Stimulated activated effector memory CD8-positive, alpha-beta T cell treated with anti-CD3 and anti-CD28 coated beads, Interleukin-12 subunit alpha, Interleukin-12 subunit beta, amount 100 ng/mL, for 72 hours (primary cell): ENCODE measurements around the gene HABP2.

ENCODE experiments used
- ATAC-seq: fragments of 150-1000 bp; cut with Tn5 transposase; 2 replicates; pipeline ENCODE4 v1.10.0; 2021
- DNase-seq, 2 donors: peaks; one replicate each; pipeline ENCODE4 v3.0.0; 2021 to 2022; ENCODE audit warnings: low spot score in 2 of 2
- H3K27ac Mint-ChIP-seq: one replicate; pipeline ENCODE4 v1.8.0; 2022; ENCODE audit warnings: mild to moderate bottlenecking, mixed read lengths
- H3K36me3 Mint-ChIP-seq: one replicate; pipeline ENCODE4 v1.8.0; 2022; ENCODE audit warnings: mild to moderate bottlenecking, mixed read lengths
- H3K4me1 Mint-ChIP-seq: one replicate; pipeline ENCODE4 v1.8.0; 2022; ENCODE audit warnings: mixed read lengths
- H3K4me3 Mint-ChIP-seq: one replicate; pipeline ENCODE4 v1.8.0; 2022; ENCODE audit warnings: mild to moderate bottlenecking, mixed read lengths
- H3K9me3 Mint-ChIP-seq: one replicate; pipeline ENCODE4 v1.8.0; 2022; ENCODE audit warnings: mixed read lengths

HABP2 gene

GRCh38 chr10:113552701-113553100 lies at the start of gene HABP2:
Gene HABP2, plus strand, starts transcription at chr10:113553053. Its CDS starts 69 bp downstream, at chr10:113553122.
- ATAC-seq, result no peak
- H3K27ac Mint-ChIP-seq, result no peak within 1 kb of the TSS

GRCh38 chr10:113503930-113504329 lies 48.9 kb upstream of the HABP2 start:
- DNase-seq, result no peak
- no peak overlapping the region for H3K27ac Mint-ChIP-seq
- no peak overlapping the region for H3K4me3 Mint-ChIP-seq
- H3K4me1 Mint-ChIP-seq, result no peaks in the 10 kb centered on the region
- H3K9me3 Mint-ChIP-seq, result no peaks in the 10 kb centered on the region
- no peak for ATAC-seq
- H3K36me3 Mint-ChIP-seq, result no peaks in the 10 kb centered on the region

More at GRCh38 chr10:113552701-113553100, at the start of gene HABP2:
- DNase-seq, result no peak
- Mint-ChIP-seq H3K4me3 (no peak within 1 kb of the TSS), H3K9me3 (no peaks in the 10 kb centered on the region), H3K36me3 (no peaks in the 10 kb centered on the region), H3K4me1 (no peaks in the 10 kb centered on the region)

DNA sequence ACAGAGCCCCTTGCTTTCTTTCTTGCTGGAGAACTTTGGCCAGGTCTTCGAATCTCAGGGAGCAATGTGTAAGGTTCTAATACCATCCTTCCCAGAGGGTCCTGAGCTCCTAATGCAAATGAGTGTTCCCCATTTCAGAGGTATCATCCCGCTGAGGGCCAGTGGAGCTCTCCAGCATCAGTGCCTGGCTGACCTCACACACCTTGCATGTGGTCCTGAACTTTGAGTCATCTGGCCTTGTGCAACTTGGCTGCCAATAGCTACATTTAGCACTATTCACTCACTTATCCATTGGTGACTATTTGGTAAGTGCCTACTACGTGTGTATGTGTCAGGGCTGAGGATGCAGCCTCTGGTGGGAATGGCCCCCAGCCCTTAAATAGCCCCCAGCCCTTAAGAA lies 48.4 kb upstream of the HABP2 start:
- ATAC-seq (no peak), DNase-seq (no peak)
- H3K4me1 Mint-ChIP-seq, result no peaks in the 10 kb centered on the region
- no peak overlapping the region for H3K4me3 Mint-ChIP-seq
- no peaks in the 10 kb centered on the region for H3K36me3 Mint-ChIP-seq
- H3K27ac Mint-ChIP-seq, result no peak overlapping the region
- no peaks in the 10 kb centered on the region for H3K9me3 Mint-ChIP-seq

GRCh38 chr10:113506476-113506875 lies 46.4 kb upstream of the HABP2 start:
- Mint-ChIP-seq H3K9me3 (peaks cover under 1% of the 10 kb centered on the region), H3K4me1 (no peaks in the 10 kb centered on the region), H3K4me3 (no peak overlapping the region), H3K27ac (no peak overlapping the region), H3K36me3 (no peaks in the 10 kb centered on the region)
- ATAC-seq, result no peak
- no peak for DNase-seq

- peaks cover 6% of the 10 kb centered on the region for H3K9me3 Mint-ChIP-seq
- H3K36me3 Mint-ChIP-seq, result no peaks in the 10 kb centered on the region
- no peak overlapping the region for H3K27ac Mint-ChIP-seq
- H3K4me1 Mint-ChIP-seq, result no peaks in the 10 kb centered on the region
- ATAC-seq (no peak), DNase-seq (no peak)
- H3K4me3 Mint-ChIP-seq, result no peak overlapping the region
Observed at GRCh38 chr10:113511419-113511818, 41.4 kb upstream of the HABP2 start.

DNA sequence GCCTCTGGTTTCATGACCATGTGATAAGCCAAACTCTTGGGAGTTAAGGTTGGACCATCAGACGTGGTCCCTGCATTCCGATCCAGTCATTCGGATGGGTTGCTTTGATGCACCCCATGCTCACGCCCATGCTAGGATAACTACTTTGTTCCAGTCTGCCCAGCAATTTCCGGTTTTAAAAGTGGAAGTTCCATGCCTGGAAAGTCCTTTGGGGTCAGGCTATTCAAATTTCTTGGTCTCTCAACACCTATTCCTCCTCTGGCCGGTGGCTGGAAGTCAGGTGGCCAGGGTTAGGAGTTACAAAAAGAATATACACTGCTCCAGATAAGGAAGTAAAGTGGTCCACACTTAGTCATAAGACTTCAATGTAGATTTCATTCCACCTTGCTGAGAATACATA lies 37.7 kb upstream of the HABP2 start:
- ATAC-seq (no peak), DNase-seq (no peak)
- H3K9me3 Mint-ChIP-seq, result peaks cover 6% of the 10 kb centered on the region
- no peaks in the 10 kb centered on the region for H3K4me1 Mint-ChIP-seq
- no peak overlapping the region for H3K27ac Mint-ChIP-seq
- H3K4me3 Mint-ChIP-seq, result no peak overlapping the region
- no peaks in the 10 kb centered on the region for H3K36me3 Mint-ChIP-seq

GRCh38 chr10:113515601-113516000 lies 37.3 kb upstream of the HABP2 start:
- Mint-ChIP-seq H3K9me3 (peaks cover 6% of the 10 kb centered on the region), H3K27ac (no peak overlapping the region), H3K4me1 (no peaks in the 10 kb centered on the region), H3K36me3 (no peaks in the 10 kb centered on the region), H3K4me3 (no peak overlapping the region)
- no peak for ATAC-seq
- no peak for DNase-seq

- Mint-ChIP-seq H3K9me3 (peaks cover 6% of the 10 kb centered on the region), H3K27ac (no peak overlapping the region), H3K36me3 (no peaks in the 10 kb centered on the region), H3K4me1 (no peaks in the 10 kb centered on the region), H3K4me3 (no peak overlapping the region)
- ATAC-seq (no peak), DNase-seq (no peak)
Observed at GRCh38 chr10:113516061-113516460, 36.8 kb upstream of the HABP2 start.

- Mint-ChIP-seq H3K36me3 (no peaks in the 10 kb centered on the region), H3K27ac (no peak overlapping the region), H3K4me1 (no peaks in the 10 kb centered on the region), H3K9me3 (no peaks in the 10 kb centered on the region), H3K4me3 (no peak overlapping the region)
- ATAC-seq (no peak), DNase-seq (no peak)
Observed at GRCh38 chr10:113517165-113517900, 35.5 kb upstream of the HABP2 start.

GRCh38 chr10:113517901-113518260 lies 35.0 kb upstream of the HABP2 start:
- H3K36me3 Mint-ChIP-seq, result no peaks in the 10 kb centered on the region
- no peaks in the 10 kb centered on the region for H3K4me1 Mint-ChIP-seq
- DNase-seq (no peak), ATAC-seq (no peak)
- H3K4me3 Mint-ChIP-seq, result no peak overlapping the region
- no peaks in the 10 kb centered on the region for H3K9me3 Mint-ChIP-seq
- no peak overlapping the region for H3K27ac Mint-ChIP-seq

- Mint-ChIP-seq H3K4me1 (no peaks in the 10 kb centered on the region), H3K36me3 (no peaks in the 10 kb centered on the region), H3K4me3 (no peak overlapping the region), H3K27ac (no peak overlapping the region), H3K9me3 (no peaks in the 10 kb centered on the region)
- ATAC-seq (no peak), DNase-seq (no peak)
Observed at GRCh38 chr10:113518415-113518814, 34.4 kb upstream of the HABP2 start.

DNA sequence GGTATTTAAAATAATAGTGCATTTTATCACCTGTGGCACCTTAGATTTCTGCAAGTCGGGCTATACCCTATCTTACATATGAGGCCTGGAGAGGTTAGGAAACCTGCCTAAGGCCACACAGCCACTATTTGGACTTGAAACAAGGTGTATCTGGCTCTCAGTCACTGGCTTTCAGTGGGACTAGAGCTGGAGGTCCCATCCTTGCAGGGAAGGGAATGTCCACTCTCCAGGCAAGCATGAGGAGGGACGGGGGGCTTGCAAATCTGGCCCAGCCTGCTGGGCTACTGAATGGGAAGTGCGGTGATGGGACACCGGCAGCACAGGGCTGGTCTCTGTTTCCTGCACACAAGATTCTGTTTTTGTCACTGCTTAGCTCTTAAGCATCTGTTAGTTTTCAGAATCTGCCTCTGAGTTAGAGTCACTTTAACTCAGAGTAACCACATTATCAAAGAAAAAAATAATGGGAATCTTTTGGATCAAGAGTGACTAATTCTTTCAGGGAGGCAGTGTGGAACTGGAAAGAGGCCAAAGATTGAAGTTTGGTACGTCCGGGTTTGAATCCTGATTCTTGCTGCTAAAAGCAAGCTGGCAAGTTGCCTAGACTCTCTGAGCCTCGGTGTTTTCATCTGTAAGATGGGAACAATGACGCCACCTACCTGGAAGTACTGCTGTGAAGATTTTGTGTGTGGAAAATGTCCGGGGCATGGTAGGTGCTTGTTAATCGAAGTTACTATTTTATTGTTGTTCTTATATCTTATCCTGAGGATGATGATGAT lies 33.8 kb upstream of the HABP2 start:
- ATAC-seq (no peak), DNase-seq (no peak)
- Mint-ChIP-seq H3K4me1 (no peaks in the 10 kb centered on the region), H3K4me3 (no peak overlapping the region), H3K9me3 (no peaks in the 10 kb centered on the region), H3K36me3 (no peaks in the 10 kb centered on the region), H3K27ac (no peak overlapping the region)

- Mint-ChIP-seq H3K9me3 (no peaks in the 10 kb centered on the region), H3K4me1 (no peaks in the 10 kb centered on the region), H3K27ac (no peak overlapping the region), H3K36me3 (no peaks in the 10 kb centered on the region), H3K4me3 (no peak overlapping the region)
- DNase-seq, result no peak
- ATAC-seq, result peak; percentile 4
Observed at GRCh38 chr10:113519681-113520115, 33.2 kb upstream of the HABP2 start.

DNA sequence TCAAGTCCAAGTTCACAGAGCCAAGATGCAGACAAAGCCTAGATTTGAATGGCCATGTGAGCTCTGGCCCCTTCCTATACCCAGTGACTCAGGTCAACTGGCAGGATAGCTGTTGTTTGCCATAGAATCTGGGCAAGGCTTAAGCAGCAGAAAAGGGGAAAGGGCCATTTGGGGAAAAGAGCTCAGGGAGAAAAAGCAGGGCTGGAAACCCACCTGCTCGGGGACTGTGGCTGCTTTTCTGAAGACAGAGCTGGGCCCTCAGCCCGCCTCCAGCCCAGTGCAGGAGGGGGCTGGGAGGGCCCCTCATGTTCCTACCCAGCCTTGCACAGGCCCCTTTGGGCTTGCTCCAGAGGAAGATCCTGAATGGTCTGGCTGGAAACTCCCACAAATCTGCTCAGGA lies 32.6 kb upstream of the HABP2 start:
- no peak for ATAC-seq
- Mint-ChIP-seq H3K9me3 (no peaks in the 10 kb centered on the region), H3K4me3 (no peak overlapping the region), H3K27ac (no peak overlapping the region), H3K36me3 (no peaks in the 10 kb centered on the region), H3K4me1 (no peaks in the 10 kb centered on the region)
- DNase-seq, result no peak

DNA sequence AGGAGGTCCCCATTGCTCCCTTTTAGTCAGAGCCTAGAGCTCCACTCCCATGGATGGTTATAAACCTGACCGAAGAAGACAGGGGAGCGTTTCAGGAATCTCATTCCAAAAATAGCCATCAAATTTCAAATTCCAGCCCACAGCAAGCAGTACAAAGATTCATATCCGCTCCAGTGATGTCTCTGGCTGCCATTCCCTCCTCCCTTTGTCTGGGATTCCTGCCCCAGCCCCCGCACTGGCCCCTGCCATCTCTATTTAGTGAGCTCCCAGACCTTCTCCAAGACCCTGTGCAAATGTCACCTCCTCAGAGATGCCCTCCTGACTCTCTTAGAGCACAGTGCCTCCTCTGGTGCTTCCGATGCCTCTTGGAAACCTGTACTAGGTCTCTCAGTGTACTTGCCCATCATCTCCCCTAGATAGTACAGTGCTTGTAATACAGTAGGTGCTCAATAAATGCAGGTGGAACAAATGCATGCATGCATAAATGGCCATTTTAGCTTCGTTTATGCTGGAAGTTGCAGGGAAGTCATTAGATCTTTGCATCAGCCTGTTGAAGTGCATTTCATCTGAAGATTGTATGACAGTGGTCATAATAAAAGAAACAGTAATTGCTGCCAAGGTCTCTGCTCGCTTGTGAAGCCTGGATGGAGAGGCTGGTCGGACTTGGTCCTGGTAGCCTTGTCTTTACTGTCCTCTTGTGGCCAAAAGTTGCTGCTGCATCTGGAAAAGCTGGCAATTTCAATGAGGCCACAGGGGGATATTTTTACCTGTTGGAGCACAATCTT lies 32.0 kb upstream of the HABP2 start:
- Mint-ChIP-seq H3K9me3 (no peaks in the 10 kb centered on the region), H3K27ac (no peak overlapping the region), H3K36me3 (no peaks in the 10 kb centered on the region), H3K4me1 (no peaks in the 10 kb centered on the region), H3K4me3 (no peak overlapping the region)
- no peak for DNase-seq
- ATAC-seq, result peak; percentile 14

DNA sequence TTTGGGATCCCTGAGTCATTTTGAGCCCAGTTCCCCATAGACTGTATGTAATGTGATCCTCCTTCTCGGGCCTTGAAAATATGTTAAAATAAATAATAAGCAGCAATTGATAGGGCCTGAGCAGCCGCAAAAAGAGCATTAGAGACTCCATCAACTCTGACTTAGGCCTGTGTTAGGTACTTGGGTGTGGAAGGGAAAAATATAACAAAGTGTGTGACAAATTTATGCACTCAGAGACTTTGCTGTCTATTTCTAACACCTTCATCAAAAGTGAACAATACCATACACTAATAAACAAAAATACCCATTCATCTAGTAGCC lies 31.4 kb upstream of the HABP2 start:
- H3K9me3 Mint-ChIP-seq, result no peaks in the 10 kb centered on the region
- H3K4me3 Mint-ChIP-seq, result no peak overlapping the region
- no peaks in the 10 kb centered on the region for H3K36me3 Mint-ChIP-seq
- ATAC-seq, result no peak
- H3K27ac Mint-ChIP-seq, result no peak overlapping the region
- DNase-seq, result no peak
- no peaks in the 10 kb centered on the region for H3K4me1 Mint-ChIP-seq
